ENCODE data around the gene DMD. TPM values are rescaled to one million over a fixed set of nuclear protein-coding genes. Genes with fewer than 3 reads are reported as not detected.
"Not testable (repeated sequence)": the region's sequence is repeated elsewhere in the genome, so short reads cannot be mapped to it uniquely, and the experiment has no call there.

DMD gene
- total RNA-seq, 2 experiments from 2014 or later = 0.20 to 0.47 TPM

DNA sequence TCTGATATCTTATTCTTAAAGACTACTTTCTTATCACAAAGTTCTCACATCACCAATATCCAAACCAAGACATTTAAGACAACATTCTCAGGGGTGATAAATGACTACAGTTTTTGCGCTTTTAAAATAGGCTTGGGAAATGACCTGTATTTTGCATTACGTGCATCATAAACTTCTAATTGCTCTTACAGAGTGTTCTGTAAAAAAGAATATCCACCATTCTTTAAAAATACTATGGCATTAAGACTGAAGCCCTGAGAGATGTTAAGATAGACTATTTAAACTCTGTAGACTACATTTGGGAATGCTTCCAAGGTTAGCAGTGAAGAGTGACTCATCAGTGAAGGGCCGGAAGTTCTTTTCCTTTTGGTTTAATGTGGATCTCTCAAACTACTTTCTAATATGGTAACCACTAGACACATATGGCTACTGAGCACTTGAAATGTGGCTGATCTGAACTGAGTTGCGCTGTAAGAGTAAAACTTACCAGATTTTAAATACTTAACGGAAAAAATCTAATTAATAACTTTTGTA, 1620.7 kb downstream of the DMD start:
- Histone ChIP-seq H3K27ac (ENCODE audit: low read depth in 1 of 2, low read length in 2 of 2) (no peak overlapping the region), H3K36me3 (ENCODE audit: insufficient read depth, low read length) (no peaks in the 10 kb centered on the region), H3K9me3 (ENCODE audit: control insufficient read depth in 1 of 2, insufficient read depth in 1 of 2, low read length in 2 of 2) (no peaks in the 10 kb centered on the region), H3K4me3 (ENCODE audit: low read length) (no peak overlapping the region), H3K4me1 (ENCODE audit: insufficient read depth, low read length) (no peaks in the 10 kb centered on the region), H3K27me3 (ENCODE audit: control insufficient read depth in 1 of 2, insufficient read depth in 2 of 2, low read length in 2 of 2) (no peaks in the 10 kb centered on the region)
- no peak for TF ChIP-seq CTCF (IDR thresholded peaks at IDR 0.05)
- Mint-ChIP-seq H3K9me3 (no peaks in the 10 kb centered on the region), H3K36me3 (ENCODE audit: low read depth) (no peaks in the 10 kb centered on the region), H3K27ac (no peak overlapping the region), H3K4me3 (no peak overlapping the region), H3K27me3 (no peaks in the 10 kb centered on the region), H3K4me1 (ENCODE audit: low read depth) (no peaks in the 10 kb centered on the region)
- intact Hi-C loops (cut with DNase I, micrococcal nuclease) = no loop called here
- POLR2A ChIA-PET = no interaction called here
- DNase-seq (no peak), ATAC-seq (ENCODE audit: poor library complexity) (no peak)
- CTCF ChIA-PET = no interaction called here

DNA sequence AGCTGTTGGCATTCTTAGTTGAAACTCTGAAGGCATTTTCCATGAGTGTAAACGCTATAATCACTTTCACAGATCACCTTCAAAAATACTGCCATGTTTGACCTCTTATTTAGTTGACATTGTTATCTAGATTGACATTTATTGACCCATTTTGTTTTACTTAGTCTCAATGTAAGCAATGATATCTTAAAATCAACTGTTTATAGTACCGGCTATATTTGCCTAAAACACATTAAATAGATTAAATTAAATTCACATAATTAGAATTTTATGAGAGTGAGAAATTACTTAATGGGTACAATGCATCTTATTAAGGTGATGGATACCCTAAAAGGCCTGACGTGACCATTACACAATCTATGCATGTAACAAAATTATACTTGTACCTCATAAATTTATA, 1621.8 kb downstream of the DMD start:
- Histone ChIP-seq H3K4me3 (ENCODE audit: low read length) (no peak overlapping the region), H3K27me3 (ENCODE audit: control insufficient read depth in 1 of 2, insufficient read depth in 2 of 2, low read length in 2 of 2) (no peaks in the 10 kb centered on the region), H3K9me3 (ENCODE audit: control insufficient read depth in 1 of 2, insufficient read depth in 1 of 2, low read length in 2 of 2) (no peaks in the 10 kb centered on the region), H3K27ac (ENCODE audit: low read depth in 1 of 2, low read length in 2 of 2) (no peak overlapping the region), H3K4me1 (ENCODE audit: insufficient read depth, low read length) (no peaks in the 10 kb centered on the region), H3K36me3 (ENCODE audit: insufficient read depth, low read length) (no peaks in the 10 kb centered on the region)
- DNase-seq (no peak), ATAC-seq (ENCODE audit: poor library complexity) (no peak)
- ChIA-PET CTCF (no interaction called here), POLR2A (no interaction called here)
- Mint-ChIP-seq H3K9me3 (no peaks in the 10 kb centered on the region), H3K4me1 (ENCODE audit: low read depth) (no peaks in the 10 kb centered on the region), H3K36me3 (ENCODE audit: low read depth) (no peaks in the 10 kb centered on the region), H3K27me3 (no peaks in the 10 kb centered on the region), H3K4me3 (no peak overlapping the region), H3K27ac (no peak overlapping the region)
- intact Hi-C loops (cut with DNase I, micrococcal nuclease) = no loop called here
- no peak for TF ChIP-seq CTCF (IDR thresholded peaks at IDR 0.05)

- POLR2A ChIA-PET = no interaction called here
- Histone ChIP-seq H3K4me1 (ENCODE audit: insufficient read depth, low read length) (no peaks in the 10 kb centered on the region), H3K36me3 (ENCODE audit: insufficient read depth, low read length) (no peaks in the 10 kb centered on the region), H3K27ac (ENCODE audit: low read depth in 1 of 2, low read length in 2 of 2) (no peak overlapping the region), H3K27me3 (ENCODE audit: control insufficient read depth in 1 of 2, insufficient read depth in 2 of 2, low read length in 2 of 2) (no peaks in the 10 kb centered on the region), H3K9me3 (ENCODE audit: control insufficient read depth in 1 of 2, insufficient read depth in 1 of 2, low read length in 2 of 2) (no peaks in the 10 kb centered on the region), H3K4me3 (ENCODE audit: low read length) (no peak overlapping the region)
- Mint-ChIP-seq H3K27ac (no peak overlapping the region), H3K36me3 (ENCODE audit: low read depth) (no peaks in the 10 kb centered on the region), H3K9me3 (no peaks in the 10 kb centered on the region), H3K4me1 (ENCODE audit: low read depth) (no peaks in the 10 kb centered on the region), H3K4me3 (no peak overlapping the region), H3K27me3 (no peaks in the 10 kb centered on the region)
- CTCF ChIA-PET = no interaction called here
- ATAC-seq (ENCODE audit: poor library complexity) (no peak), DNase-seq (no peak)
- intact Hi-C loops (cut with DNase I, micrococcal nuclease) = no loop called here
- TF ChIP-seq CTCF (IDR thresholded peaks at IDR 0.05) = no peak
Observed at GRCh38 chrX:31588355-31588754, 1623.0 kb downstream of the DMD start.

GRCh38 chrX:31583892-31584291, 1627.5 kb downstream of the DMD start:
- POLR2A ChIA-PET; H3K36me3 Mint-ChIP-seq (ENCODE audit: low read depth); ATAC-seq (ENCODE audit: poor library complexity); DNase-seq; H3K27me3 Mint-ChIP-seq; H3K4me1 ChIP-seq (ENCODE audit: insufficient read depth, low read length); H3K27me3 ChIP-seq (ENCODE audit: control insufficient read depth in 1 of 2, insufficient read depth in 2 of 2, low read length in 2 of 2); H3K4me3 ChIP-seq (ENCODE audit: low read length); H3K27ac Mint-ChIP-seq; H3K9me3 ChIP-seq (ENCODE audit: control insufficient read depth in 1 of 2, insufficient read depth in 1 of 2, low read length in 2 of 2); H3K36me3 ChIP-seq (ENCODE audit: insufficient read depth, low read length); H3K27ac ChIP-seq (ENCODE audit: low read depth in 1 of 2, low read length in 2 of 2); H3K4me1 Mint-ChIP-seq (ENCODE audit: low read depth); H3K9me3 Mint-ChIP-seq; H3K4me3 Mint-ChIP-seq; CTCF ChIA-PET; intact Hi-C loops (cut with DNase I, micrococcal nuclease): not testable (repeated sequence)

Data from CD4-positive, alpha-beta T cell (primary cell).